HL-60 (cell line): ENCODE results near the gene LCA5.

ENCODE experiments used
- DNase-seq, 2 experiments: peaks; one replicate each; pipeline ENCODE4 v3.0.0-alpha.2; 2010 to 2020; ENCODE audit warnings: low read depth in 1 of 2, low spot score in 1 of 2
- H3K27ac ChIP-seq: fragments of 250-450 bp; sonication (Bioruptor Pico); replicated peaks from 2 replicates; pipeline ENCODE4 v1.5.1; 2020; ENCODE audit warnings: mild to moderate bottlenecking, moderate library complexity
- H3K27me3 ChIP-seq: fragments of 250-450 bp; sonication (Bioruptor Pico); 2 replicates; pipeline ENCODE4 v1.5.1; 2021; ENCODE audit warnings: mild to moderate bottlenecking, moderate library complexity; ENCODE audit not compliant: insufficient read depth, poor library complexity, severe bottlenecking
- H3K4me3 ChIP-seq: replicated peaks from 2 replicates; pipeline ENCODE4 v1.5.1; 2011; ENCODE audit warnings: mild to moderate bottlenecking, control low read depth, low read length; ENCODE audit not compliant: insufficient read depth
- CTCF ChIP-seq: IDR thresholded peaks from one replicate; pipeline ENCODE4 v1.5.1; 2011; ENCODE audit warnings: low read length, control low read depth, inconsistent platforms; ENCODE audit not compliant: insufficient read depth
- GABPA ChIP-seq: IDR thresholded peaks from 2 replicates; pipeline ENCODE4 v1.6.1; 2012; ENCODE audit warnings: low read depth
- POLR2AphosphoS5 ChIP-seq: IDR thresholded peaks from 2 replicates; pipeline ENCODE4 v1.6.1; 2012; ENCODE audit warnings: low read depth
- SPI1 ChIP-seq: IDR thresholded peaks from 2 replicates; pipeline ENCODE4 v1.6.1; 2012; ENCODE audit warnings: low read depth, mild to moderate bottlenecking, borderline replicate concordance
- TF ChIP-seq, protein P1 (sequence below): IDR thresholded peaks from 2 replicates; pipeline ENCODE4 v1.6.1; 2012; ENCODE audit warnings: low read depth; ENCODE audit not compliant: insufficient replicate concordance

LCA5 gene

DNA sequence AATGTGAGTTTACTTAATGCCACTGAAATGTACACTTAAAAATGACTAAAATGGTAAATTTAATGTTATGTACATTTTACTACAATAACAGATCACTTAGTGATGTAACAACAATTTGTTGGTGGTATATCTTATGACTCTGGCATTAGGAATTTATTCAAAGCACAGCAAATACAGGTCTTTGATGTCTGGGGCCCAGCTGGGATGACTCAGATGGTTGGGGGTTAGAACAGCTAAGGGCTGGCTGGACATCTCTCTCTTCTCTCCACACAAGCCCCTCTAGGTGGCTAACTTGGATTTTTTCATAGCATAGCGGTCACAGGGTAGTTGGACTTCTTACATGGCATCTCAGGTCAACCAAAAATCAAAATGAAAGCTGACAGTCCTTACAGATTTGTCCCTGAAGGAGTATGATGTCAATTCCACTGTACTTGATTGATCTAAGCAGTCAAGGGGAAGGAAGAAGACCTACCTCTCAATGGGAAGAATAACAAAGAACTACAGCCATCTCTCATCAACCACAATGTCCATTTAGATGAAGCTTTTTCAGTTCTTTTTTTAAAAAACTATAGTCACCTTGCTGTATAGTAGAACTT, 37.5 kb upstream of the LCA5 start:
- TF ChIP-seq GABPA (no peak), POLR2AphosphoS5 (no peak), CTCF (no peak), SPI1 (no peak)
- TF ChIP-seq, protein P1, sequence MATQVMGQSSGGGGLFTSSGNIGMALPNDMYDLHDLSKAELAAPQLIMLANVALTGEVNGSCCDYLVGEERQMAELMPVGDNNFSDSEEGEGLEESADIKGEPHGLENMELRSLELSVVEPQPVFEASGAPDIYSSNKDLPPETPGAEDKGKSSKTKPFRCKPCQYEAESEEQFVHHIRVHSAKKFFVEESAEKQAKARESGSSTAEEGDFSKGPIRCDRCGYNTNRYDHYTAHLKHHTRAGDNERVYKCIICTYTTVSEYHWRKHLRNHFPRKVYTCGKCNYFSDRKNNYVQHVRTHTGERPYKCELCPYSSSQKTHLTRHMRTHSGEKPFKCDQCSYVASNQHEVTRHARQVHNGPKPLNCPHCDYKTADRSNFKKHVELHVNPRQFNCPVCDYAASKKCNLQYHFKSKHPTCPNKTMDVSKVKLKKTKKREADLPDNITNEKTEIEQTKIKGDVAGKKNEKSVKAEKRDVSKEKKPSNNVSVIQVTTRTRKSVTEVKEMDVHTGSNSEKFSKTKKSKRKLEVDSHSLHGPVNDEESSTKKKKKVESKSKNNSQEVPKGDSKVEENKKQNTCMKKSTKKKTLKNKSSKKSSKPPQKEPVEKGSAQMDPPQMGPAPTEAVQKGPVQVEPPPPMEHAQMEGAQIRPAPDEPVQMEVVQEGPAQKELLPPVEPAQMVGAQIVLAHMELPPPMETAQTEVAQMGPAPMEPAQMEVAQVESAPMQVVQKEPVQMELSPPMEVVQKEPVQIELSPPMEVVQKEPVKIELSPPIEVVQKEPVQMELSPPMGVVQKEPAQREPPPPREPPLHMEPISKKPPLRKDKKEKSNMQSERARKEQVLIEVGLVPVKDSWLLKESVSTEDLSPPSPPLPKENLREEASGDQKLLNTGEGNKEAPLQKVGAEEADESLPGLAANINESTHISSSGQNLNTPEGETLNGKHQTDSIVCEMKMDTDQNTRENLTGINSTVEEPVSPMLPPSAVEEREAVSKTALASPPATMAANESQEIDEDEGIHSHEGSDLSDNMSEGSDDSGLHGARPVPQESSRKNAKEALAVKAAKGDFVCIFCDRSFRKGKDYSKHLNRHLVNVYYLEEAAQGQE = no peak
- Histone ChIP-seq H3K27ac (no peak overlapping the region), H3K4me3 (no peak overlapping the region), H3K27me3 (no peaks in the 10 kb centered on the region)
- no peak for DNase-seq

GRCh38 chr6:79574174-79574573, 36.9 kb upstream of the LCA5 start:
- no peak overlapping the region for H3K27ac ChIP-seq
- peaks cover under 1% of the 10 kb centered on the region for H3K27me3 ChIP-seq
- TF ChIP-seq POLR2AphosphoS5 (no peak), CTCF (no peak), GABPA (no peak), SPI1 (no peak)
- TF ChIP-seq, protein P1 = no peak
- no peak overlapping the region for H3K4me3 ChIP-seq
- no peak for DNase-seq

- no peak overlapping the region for H3K27ac ChIP-seq
- no peak overlapping the region for H3K4me3 ChIP-seq
Measured at GRCh38 chr6:79571030-79571367, 33.8 kb upstream of the LCA5 start.

GRCh38 chr6:79570129-79571029, 33.1 kb upstream of the LCA5 start:
- Histone ChIP-seq H3K4me3 (no peak overlapping the region), H3K27me3 (peaks cover 4% of the 10 kb centered on the region), H3K27ac (no peak overlapping the region)
- no peak for TF ChIP-seq POLR2AphosphoS5
- peak; percentile 36 for TF ChIP-seq CTCF
- no peak for DNase-seq

More at GRCh38 chr6:79571030-79571367, 33.8 kb upstream of the LCA5 start:
- H3K27me3 ChIP-seq = peaks cover 4% of the 10 kb centered on the region
- DNase-seq = no peak
- TF ChIP-seq POLR2AphosphoS5 (no peak), GABPA (no peak), SPI1 (no peak)
